ENCODE data around the gene SNTG2. TPM values are rescaled to one million over a fixed set of nuclear protein-coding genes. Genes with fewer than 3 reads are reported as not detected.
A peak's percentile ranks its signal among the peaks of the same experiment; 100 is the strongest.

SNTG2 gene
- total and polyA plus RNA-seq, 2 of the 13 experiments (the other 11 are each of a cell fraction or from before 2014, with no cell fraction given) = not detected

DNA sequence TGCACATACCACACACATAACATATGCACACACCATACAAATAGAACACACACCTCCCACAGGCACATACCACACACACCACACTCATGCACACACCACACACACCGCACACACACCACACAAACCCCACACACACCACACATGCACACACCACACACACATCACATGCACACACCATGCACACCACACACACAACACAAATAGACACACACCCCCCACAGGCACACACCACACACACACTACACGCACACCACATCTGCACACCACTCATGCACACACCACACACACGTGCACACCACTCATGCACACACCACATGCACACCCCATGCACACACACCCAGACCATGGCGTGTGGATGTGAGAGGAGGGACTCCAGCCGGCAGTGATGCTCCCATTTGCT is 300.9 kb downstream of the SNTG2 start:
- Histone ChIP-seq H3K27ac (ENCODE audit: extremely low read length, insufficient read depth, low read length) (no peak overlapping the region), H3K4me1 (ENCODE audit: insufficient read depth, low read length) (no peaks in the 10 kb centered on the region), H3K4me2 (ENCODE audit: low read depth, low read length) (no peak overlapping the region), H3K36me3 (replicated peaks in 1 of 2; ENCODE audit: control insufficient read depth in 1 of 2, insufficient read depth in 2 of 2, low read length in 2 of 2) (no peaks in the 10 kb centered on the region), H2AFZ (ENCODE audit: low read length) (no peak overlapping the region), H3K9me3 (ENCODE audit: low read length) (no peaks in the 10 kb centered on the region), H3K27me3 (ENCODE audit: control insufficient read depth in 1 of 2, insufficient read depth in 2 of 2, low read length in 2 of 2) (peaks cover 0 to 37% of the 10 kb centered on the region in 2 experiments), H3K4me3 (replicated peaks in 1 of 3; ENCODE audit: insufficient read depth in 1 of 3, low read depth in 2 of 3, low read length in 3 of 3) (no peak overlapping the region), H4K20me1 (ENCODE audit: insufficient read depth, low read length) (no peaks in the 10 kb centered on the region), H3K9ac (ENCODE audit: insufficient read depth, low read depth, low read length) (no peak overlapping the region), H3K79me2 (ENCODE audit: insufficient read depth, low read length) (no peaks in the 10 kb centered on the region)
- FAIRE-seq (no peak), DNase-seq (ENCODE audit: low spot score) (no peak), ATAC-seq (no peak)
- no TSS peak for BruUV-seq (replicated peaks)
- TF ChIP-seq, protein P1, sequence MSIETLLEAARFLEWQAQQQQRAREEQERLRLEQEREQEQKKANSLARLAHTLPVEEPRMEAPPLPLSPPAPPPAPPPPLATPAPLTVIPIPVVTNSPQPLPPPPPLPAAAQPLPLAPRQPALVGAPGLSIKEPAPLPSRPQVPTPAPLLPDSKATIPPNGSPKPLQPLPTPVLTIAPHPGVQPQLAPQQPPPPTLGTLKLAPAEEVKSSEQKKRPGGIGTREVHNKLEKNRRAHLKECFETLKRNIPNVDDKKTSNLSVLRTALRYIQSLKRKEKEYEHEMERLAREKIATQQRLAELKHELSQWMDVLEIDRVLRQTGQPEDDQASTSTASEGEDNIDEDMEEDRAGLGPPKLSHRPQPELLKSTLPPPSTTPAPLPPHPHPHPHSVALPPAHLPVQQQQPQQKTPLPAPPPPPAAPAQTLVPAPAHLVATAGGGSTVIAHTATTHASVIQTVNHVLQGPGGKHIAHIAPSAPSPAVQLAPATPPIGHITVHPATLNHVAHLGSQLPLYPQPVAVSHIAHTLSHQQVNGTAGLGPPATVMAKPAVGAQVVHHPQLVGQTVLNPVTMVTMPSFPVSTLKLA (IDR thresholded peaks at IDR 0.05) = peak; percentile 82
- TF ChIP-seq ZNF207 (IDR thresholded peaks at IDR 0.05; ENCODE audit: borderline replicate concordance) (peak; percentile 65; the same call in 1 of the 2 replicates), IRF2 (CRISPR knock-in tag; IDR thresholded peaks at IDR 0.05) (no peak), HNRNPH1 (optimal IDR thresholded peaks at IDR 0.05; ENCODE audit: low read depth, low read length) (no peak), ZNF510 (CRISPR knock-in tag; IDR thresholded peaks at IDR 0.05; ENCODE audit: low read depth) (no peak), JDP2 (CRISPR knock-in tag; IDR thresholded peaks at IDR 0.05; ENCODE audit: borderline replicate concordance) (no peak)
- TF ChIP-seq, protein P2, sequence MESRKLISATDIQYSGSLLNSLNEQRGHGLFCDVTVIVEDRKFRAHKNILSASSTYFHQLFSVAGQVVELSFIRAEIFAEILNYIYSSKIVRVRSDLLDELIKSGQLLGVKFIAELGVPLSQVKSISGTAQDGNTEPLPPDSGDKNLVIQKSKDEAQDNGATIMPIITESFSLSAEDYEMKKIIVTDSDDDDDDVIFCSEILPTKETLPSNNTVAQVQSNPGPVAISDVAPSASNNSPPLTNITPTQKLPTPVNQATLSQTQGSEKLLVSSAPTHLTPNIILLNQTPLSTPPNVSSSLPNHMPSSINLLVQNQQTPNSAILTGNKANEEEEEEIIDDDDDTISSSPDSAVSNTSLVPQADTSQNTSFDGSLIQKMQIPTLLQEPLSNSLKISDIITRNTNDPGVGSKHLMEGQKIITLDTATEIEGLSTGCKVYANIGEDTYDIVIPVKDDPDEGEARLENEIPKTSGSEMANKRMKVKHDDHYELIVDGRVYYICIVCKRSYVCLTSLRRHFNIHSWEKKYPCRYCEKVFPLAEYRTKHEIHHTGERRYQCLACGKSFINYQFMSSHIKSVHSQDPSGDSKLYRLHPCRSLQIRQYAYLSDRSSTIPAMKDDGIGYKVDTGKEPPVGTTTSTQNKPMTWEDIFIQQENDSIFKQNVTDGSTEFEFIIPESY (CRISPR knock-in tag; IDR thresholded peaks at IDR 0.05) = no peak
- ChIA-PET POLR2A (no interaction called here), CTCF (ENCODE audit: low intra/inter-chr PET ratio, low total read pairs) (no interaction called here)
- intact Hi-C loops (cut with micrococcal nuclease; ENCODE audit: unreplicated experiment) = no loop called here
- in situ Hi-C loops (cut with HindIII; ENCODE audit: extremely low pct_ligation_motif_present, low pct_unique_long_range_greater_than_20kb) = no loop called here
- 2% methylated on average over 5 of the region's 5 CpGs for WGBS (ENCODE audit: low lambda C conversion rate)
